CD4-positive, alpha-beta T cell treated with Interleukin-6 for 4 hours (primary cell): ENCODE measurements around the gene TOM1.
A peak's percentile ranks its signal among the peaks of the same experiment; 100 is the strongest.
"Not testable (repeated sequence)": the region's sequence is repeated elsewhere in the genome, so short reads cannot be mapped to it uniquely, and the experiment has no call there.

Experiments used
- DNase-seq: peaks from one replicate; pipeline ENCODE4 v3.0.0-alpha.2; 2020; ENCODE audit warnings: mixed read lengths

Gene TOM1

DNA sequence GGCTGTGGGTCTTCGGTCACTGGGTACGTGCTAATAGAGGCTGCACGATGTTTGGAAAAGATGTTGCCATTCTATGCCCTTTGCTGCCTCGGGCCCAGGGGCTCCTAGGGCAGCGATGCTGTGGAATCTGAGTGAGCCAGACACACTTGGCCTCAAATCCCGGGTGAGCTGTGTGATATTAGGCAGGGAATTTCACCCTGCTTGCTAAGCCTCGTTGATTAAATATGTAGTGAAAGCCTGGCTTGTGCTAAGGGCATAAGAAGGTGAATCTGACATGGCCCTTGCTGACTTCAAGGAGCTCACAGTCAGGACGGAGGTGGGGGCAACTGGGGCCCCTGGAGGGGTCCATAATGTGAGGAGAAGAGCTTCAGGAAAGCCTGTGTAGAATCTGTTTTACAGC lies 75.8 kb downstream of the TOM1 start:
- no peak for DNase-seq

DNA sequence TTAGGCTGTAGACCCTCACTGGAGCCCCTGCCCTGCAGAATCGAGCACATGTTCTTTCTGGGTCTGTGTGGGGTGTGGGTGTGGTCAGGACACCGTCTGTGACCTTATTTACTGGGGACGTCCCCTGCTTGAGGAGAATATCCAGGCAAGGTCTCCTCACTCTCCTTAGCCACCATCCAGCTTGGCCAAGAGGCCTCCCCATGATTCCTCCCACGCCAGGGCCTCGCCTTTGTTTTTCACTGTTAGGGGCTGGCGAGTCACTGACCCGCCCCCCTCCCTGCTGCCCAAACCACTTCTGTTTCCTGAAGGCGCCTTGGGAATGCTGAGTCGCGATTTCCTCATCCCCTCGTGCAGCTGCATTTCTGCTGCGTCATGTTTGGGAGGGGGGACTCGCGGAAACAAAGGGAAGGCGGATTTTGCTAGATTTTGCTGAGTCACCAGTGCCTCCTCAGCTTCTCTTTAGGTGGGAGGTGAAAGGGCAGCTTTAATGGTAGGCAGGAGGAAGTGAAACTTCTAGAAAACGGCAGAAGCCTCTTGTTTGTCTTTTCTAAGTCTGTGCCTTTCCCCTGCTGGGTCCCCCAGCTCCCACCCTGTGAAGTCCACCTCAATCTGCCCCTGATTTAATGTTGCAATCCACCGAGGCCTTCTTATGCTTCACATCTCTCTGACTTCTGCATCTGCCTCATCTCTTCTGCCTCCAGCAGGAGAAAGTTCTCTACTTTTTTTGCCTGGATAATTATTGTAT lies 77.2 kb downstream of the TOM1 start:
- DNase-seq, result peak; percentile 19

DNA sequence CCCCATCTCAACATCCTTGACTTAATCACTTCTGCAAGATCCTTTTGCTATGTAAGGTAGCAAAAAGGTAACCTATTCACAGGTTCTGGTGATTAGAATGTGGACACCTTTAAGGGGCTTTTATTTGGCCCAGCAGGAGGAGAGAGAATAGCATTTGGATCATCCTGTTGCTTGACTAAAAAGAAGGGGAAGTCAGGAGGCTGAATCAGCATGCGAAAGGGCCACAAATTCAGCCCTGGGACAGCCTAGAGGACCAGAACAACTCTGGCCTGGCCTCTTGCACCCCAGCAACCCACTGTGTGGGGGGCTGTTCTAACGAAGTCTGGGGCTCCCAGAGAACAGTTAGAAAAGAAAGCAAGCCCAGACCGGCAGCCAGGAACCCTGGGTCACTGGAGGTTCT lies 78.0 kb downstream of the TOM1 start:
- DNase-seq, result no peak

DNA sequence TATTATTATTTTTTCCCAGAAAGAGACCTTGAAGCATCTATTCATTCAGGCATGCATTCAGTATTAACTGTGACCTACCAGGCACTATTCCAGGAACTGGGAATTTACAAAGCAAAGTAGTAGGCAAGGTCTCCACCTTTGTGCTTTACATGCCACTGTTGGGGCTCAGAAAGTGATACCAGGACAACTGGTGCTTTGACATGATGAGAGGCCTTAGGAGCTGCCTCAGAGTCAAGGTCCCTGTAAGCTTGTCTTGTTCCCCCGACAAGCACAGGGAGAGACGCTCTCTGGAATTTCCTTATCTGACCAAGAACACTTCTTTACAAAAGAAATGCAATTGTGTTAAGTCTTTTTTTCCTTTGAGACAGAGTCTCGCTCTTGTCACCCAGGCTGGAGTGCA lies 78.9 kb downstream of the TOM1 start:
- no peak for DNase-seq

DNA sequence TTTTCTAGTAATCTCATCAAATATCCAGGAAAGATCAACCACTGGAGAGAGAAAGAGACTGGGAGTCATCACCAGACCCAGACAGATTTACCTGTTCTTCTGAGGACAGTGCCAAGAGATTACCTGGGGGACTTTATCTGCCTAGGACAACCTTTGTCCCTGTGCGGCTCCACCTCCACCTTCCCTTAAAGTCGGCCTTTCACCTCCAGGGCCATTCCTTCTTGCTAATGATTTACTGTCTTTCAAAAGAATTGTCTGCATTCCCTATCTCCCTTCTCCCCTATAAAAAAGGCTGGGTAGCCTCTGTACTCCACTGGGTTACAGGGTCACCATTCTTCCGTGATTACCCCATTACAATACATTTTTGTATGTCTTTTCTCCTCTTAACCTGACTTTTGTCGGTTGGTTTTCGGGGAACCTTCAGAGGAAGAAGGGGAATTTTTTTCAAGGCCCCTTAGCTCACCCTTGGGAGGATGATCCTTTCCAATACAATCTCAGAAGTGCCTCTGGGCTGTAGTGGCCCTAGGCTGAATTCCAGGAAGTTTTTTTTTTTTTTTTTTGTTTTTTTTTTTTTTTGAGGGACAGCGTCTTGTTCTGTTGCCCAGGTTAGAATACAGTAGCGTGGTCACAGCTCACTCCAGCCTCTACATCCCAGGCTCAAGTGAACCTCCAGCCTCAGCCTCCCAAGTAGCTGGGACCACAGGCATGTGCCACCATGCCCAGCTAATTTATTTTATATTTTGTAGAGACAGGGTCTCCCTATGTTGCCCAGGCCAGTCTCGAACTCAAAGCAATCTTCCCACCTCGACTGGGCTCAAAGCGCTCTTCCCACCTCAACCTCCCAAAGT lies 79.7 kb downstream of the TOM1 start:
- DNase-seq, result no peak

DNA sequence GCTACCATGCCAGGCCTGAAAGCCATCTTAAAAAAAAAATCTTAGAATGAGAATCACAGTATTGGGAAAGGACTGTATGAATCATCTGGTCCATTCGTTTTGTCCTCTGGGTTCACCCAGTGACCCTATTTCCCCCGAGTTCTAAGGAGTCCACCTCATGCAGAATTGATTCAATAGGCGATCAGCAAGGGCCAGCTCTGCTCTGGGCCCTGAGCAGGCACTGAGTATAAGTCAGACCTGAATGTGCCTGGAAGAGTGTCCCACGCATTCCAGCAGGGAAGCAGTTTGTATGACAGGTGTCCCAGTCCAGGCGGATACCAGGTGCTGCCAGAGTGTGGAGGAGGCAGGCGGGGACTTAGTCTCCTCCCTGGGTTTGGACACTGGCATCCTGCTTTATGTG lies 80.3 kb downstream of the TOM1 start:
- no peak for DNase-seq

DNA sequence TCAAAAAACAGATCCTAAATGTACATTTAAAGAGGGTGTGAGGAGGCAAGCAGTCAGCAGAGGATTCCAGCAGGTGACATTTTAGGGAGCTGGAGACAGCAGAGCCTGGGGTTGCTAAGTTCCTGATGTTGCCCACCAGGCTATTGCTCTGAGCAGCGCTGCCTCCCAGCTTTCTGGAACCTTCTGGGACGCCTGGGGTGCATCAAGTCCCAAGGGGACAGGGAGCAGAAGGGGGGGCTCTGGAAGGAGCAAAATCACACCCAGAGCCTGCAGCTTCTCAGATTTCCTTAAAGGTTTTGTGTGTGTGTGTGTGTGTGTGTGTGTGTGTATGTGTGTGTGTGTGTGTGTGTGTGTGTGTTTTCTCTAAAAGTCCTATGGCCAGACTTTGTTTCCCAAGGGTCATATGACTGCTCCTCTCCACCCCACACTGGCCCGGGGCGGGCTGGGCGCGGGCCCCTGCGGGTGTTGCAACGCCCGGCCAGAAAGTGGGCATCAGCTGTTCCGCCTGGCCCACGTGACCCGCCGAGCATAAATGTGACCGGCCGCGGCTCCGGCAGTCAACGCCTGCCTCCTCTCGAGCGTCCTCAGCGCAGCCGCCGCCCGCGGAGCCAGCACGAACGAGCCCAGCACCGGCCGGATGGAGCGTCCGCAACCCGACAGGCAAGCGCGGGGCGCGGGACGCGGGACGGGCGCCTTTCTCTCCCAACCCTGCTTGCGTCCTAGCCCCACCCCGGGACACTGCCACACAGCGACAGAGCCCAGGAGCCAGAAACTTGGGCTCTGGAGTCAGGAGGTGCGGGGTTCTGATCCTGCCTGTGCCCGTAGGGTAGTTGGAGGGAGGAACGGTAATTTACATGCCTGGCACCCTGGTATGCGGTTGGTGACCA lies 81.1 kb downstream of the TOM1 start, which contains the start of gene HMOX1:
TSS of gene HMOX1 (plus strand) at position 560 of the 887 bp plus-strand sequence. CDS start at position 638, 78 bp downstream.
- peak; percentile 57 for DNase-seq

DNA sequence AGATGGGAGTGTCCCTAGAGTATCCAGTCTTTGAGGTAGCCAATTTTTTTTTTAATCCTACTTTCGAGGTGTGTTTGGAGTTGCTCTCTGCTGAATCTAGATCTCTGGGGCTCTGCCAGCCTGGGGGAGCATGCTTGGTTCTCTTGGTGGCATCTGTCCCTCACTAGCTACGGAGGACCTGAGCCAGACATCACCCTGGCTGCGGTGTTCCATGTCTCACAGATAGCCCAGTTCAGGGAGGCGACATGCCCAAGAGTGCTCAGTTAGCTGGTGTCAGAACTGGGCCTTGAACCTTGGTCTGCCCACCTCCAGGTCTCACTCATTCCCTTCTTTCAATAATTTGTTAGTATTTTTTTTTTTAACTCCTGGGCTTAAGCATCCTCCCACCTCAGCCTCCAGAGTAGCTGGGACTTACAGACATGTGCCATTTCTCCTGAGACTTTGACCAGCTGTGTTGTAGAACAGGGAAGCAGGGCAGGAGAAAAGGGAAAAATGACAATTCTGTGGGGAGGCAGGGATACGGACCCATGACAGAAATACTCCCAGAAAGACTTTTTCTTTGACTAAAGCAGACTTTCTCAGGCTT lies 81.8 kb downstream of the TOM1 start:
- DNase-seq, result no peak

DNA sequence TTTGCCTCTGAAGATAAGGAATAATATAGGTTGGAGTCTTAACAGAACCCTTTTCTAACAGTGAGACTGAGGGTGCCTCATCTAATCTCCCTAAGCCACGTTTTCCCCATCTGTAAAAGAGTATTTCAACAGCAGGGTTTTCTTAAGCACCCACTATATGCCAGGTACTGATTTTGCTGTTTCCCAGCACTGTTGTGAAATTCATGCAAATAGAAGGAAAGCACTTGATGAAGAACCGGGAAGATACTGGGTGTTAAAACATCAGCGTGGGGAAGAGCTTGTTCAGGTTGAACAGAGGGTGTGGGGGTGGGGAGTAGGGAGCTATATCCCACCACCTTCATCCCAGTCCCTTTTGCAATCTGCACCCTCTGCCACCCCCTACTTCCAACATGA lies 84.0 kb downstream of the TOM1 start:
- DNase-seq, result no peak

DNA sequence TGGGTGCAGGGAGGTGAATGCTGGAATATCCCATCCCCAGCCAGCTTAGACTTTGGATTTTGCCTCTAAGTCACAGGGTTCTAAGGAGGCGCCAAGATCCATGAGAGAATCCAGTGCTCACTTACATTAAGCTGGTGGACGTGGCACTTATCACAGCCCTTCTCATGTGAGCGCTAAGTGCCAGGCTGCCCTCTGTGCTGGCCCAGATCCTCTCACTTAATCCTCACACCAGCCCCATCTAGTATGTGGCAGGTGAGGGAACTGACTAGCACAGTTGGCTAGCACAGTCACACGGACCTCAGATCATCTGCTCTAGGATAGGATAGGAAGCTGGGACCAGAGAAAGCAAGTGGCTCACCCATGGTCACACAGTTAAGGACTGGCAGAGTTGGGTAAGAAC lies 84.8 kb downstream of the TOM1 start:
- DNase-seq, result no peak

DNA sequence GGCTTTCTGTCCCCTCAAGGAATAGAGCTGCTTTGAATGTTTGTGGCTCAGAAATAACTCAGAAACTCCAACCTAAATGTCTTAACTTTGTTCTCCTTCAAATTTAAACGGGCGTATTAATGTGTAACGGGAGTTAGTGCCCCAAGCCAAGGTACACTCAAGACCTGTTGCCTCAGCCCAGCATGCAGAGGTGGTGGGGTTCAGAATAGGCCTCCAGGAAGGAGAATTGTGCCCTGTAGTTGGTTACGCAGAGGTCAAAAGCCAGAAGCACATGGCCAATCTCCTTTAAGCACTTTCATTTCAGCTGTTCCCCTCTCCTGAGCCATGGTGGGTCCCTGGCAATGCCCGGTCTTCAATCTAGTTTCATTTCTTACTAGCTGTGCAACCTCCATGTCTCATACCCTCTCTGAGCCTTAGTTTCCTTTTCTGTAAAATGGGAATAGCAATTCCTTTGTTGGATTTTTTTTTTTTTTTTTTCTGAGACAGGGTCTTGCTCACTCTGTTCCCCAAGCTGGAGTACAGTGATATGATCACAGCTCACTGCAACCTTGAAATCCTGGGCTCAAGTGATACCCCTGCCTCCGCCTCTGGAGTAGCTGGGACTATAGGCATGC lies 85.4 kb downstream of the TOM1 start:
- DNase-seq, result no peak

DNA sequence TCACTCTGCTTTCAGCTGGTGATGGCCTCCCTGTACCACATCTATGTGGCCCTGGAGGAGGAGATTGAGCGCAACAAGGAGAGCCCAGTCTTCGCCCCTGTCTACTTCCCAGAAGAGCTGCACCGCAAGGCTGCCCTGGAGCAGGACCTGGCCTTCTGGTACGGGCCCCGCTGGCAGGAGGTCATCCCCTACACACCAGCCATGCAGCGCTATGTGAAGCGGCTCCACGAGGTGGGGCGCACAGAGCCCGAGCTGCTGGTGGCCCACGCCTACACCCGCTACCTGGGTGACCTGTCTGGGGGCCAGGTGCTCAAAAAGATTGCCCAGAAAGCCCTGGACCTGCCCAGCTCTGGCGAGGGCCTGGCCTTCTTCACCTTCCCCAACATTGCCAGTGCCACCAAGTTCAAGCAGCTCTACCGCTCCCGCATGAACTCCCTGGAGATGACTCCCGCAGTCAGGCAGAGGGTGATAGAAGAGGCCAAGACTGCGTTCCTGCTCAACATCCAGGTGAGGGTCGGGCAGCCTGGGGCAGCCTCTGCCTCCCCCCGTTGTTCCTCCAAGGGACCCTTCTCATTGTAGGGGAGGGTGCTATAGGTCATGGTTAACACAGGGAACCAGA lies 87.1 kb downstream of the TOM1 start:
- DNase-seq, result no peak

DNA sequence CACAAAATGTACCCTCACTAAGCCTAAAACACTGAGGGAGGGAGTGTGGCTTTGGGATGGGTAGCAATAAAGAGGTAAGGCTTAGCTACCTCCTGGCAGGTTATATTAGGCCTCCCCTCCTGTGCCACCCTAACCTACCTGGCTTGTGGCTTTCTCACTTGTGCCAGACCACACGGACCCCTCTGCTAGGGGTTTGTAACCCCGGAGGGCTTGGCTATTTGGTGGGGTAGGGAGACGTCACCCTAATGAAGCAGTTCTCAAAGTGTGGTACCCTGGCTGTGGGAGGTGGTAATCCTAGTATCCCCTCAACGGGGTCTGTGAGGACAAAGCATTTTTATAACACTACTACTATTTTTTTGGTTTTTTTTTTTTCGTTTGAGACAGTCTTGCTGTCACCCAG lies 91.2 kb downstream of the TOM1 start:
- no peak for DNase-seq

DNA sequence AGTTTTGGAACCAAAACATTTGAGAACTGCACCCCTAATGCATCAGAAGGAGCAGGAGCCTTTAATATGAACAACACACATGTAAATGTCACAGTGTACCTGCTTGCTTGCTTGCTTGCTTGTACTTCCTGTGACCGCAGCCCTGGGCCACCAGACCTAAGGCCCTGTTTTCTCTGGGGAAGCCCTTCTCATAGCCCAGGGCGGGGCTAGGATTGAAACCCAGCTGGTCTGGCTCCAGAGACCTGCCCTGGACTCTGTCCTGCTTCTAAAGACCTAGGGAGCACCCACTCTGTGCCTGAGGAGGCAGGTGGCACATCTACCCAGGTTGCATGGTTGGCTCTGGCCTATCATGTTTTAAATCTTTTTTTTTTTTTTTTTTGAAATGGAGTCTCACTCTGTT lies 92.7 kb downstream of the TOM1 start:
- DNase-seq, result no peak

DNA sequence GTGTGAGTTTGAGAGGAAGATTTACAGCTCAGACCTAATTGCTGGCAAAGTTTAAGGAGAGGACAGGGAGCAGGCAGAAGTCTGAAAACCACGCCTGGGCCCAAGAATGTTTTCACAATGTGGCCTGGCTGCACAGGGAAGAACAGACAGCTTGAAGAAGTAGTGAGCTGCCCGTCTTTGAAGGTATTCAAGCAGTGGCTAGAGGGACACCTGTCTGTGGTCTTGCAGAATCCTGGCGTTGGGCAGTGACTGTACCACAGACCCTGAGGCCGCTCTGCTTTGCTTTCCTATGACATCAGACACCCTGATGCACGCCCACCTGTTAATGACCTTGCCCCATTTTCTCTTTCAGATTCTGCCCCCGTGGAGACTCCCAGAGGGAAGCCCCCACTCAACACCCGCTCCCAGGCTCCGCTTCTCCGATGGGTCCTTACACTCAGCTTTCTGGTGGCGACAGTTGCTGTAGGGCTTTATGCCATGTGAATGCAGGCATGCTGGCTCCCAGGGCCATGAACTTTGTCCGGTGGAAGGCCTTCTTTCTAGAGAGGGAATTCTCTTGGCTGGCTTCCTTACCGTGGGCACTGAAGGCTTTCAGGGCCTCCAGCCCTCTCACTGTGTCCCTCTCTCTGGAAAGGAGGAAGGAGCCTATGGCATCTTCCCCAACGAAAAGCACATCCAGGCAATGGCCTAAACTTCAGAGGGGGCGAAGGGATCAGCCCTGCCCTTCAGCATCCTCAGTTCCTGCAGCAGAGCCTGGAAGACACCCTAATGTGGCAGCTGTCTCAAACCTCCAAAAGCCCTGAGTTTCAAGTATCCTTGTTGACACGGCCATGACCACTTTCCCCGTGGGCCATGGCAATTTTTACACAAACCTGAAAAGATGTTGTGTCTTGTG lies 93.7 kb downstream of the TOM1 start:
- no peak for DNase-seq

DNA sequence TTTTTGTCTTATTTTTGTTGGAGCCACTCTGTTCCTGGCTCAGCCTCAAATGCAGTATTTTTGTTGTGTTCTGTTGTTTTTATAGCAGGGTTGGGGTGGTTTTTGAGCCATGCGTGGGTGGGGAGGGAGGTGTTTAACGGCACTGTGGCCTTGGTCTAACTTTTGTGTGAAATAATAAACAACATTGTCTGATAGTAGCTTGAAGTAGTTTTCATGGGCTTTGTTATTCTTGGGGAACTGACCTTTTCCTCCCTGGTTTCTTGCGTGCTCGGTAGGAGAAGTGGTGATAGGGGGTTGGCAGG lies 94.3 kb downstream of the TOM1 start:
- no peak for DNase-seq

DNA sequence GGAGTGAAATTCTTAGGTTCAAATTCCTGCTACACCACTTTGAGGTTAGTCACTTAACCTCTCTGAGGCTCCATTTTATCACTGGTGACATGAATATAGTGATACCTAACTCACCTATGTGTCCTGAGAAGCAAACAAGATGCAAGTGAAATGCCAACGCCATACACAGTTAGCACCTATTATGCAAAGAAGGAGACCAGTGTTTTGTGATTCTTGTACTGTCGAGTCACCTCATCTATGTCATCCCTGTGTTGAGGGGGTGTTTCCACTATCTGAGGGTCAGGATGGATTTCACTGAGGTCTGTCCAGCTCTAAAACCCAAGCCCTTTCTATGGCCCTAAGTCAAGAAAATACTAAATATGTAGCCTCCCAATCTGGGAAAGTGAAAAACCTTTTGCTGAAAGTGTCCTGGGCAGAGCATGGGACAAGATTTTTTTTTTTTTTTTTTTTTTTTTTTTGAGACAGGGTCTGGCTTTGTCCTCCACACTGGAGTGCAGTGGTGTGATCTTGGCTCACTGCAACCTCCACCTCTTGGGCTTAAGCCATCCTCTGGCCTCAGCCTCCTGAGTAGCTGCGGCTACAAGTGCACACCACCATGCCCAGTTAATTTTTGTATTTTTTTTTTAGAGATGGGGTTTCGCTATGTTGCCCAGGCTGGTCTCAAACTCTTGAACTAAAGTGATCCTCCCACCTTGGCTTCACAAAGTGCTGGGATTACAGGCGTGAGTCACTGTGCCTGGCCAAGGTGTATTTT lies 95.3 kb downstream of the TOM1 start:
- no peak for DNase-seq

DNA sequence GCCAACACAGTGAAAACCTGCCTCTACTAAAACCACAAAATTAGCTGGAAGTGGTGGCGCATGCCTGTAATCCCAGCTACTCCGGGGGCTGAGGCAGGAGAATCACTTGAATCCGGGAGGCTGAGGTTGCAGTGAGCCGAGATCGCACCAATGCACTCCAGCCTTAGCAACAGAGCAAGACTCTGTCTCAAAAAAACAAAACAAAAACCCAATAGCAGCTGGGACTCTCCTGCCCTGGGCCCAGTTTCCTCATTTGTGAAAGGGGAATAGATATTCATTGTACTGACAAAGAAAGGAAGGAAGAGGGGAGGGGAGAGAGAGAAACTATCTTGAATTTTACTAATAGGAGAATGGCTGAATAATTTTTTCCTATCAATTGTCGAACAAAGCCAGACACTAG lies 96.9 kb downstream of the TOM1 start:
- not testable (repeated sequence) for DNase-seq

DNA sequence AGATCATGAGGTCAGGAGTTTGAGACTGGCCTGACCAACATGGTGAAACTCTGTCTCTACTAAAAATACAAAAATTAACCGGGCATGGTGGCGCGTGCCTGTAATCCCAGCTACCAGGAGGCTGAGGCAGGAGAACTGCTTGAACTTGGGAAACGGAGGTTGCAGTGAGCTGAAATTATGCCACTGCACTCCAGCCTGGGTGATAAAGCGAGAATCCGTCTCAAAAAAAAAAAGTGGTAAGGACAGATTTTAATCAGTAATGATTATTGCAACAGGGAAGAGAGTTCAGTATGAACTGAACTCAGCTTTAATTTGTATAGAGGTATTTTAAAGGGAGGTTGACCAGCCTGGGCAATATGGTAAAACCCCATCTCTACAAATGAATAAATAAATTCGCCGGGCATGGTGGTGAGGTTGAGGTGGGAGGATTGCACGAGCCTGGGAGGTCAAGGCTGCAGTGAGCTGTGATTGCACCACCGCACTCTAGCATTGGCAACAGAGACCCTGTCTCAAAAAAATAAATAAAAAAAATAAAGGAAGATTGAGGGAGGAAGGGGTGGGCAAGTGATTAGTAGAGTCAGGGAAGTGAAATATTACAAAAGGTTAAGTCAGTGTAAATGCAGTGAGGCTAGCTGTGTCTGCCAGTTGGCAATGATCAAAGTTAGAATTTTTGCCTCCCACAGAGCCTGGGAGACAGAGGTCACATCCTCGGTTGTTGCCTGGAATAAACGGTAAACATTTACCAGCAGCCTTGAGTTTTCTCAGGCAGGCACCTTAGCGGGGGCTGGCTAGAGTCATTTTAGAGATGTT lies 97.6 kb downstream of the TOM1 start:
- no peak for DNase-seq
